ENCODE measurements around the gene ARSI. TPM values are rescaled to one million over a fixed set of nuclear protein-coding genes. Genes with fewer than 3 reads are reported as not detected.

Gene ARSI
- polyA plus RNA-seq, 2 of the 4 experiments (the other 2 are of a cell fraction) = 2.9 to 22.0 TPM

DNA sequence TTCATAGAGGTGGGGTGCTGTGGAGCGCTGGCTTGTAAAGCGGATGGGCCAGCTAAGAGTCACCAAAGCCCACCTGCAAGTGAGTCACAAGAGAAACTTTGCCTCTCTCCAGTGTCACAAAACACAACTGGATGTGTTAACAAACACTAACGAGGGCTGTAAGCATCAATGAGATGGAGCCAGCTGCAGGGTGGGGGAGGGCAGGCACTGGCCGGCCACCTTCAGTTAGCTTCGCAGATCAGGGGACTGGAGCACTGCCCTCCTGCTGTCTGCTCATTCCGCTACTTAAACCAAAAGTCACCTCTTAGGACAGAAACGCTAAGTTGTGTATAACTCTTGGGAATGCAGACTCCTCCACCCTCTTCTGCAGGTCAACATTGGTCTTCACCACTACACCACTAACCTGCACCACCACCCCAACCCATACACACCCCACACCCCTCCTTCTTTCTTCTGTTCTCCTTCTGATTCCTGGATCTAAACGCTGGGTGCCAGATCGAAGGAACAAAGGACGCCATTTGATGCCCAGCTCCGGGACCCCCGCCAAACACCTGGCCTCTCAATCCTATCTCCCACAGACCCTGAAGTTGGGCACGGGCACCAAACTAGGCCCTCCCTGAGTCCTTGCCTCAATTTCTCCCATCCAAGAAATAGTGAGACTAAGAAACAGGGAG lies 2.1 kb downstream of the ARSI start:
- FAIRE-seq (no peak), DNase-seq (ENCODE audit: low read depth in 1 of 2, low spot score in 1 of 2) (no peak), ATAC-seq (no peak)
- Histone ChIP-seq H3K4me3 (no peak overlapping the region), H3K4me2 (peak overlapping the region; percentile 97), H3K4me1 (peaks cover 75% of the 10 kb centered on the region), H3K9me3 (no peaks in the 10 kb centered on the region), H3K27ac (peak overlapping the region; percentile 59 to 87; a peak in 5 of 6 replicates)
- TF ChIP-seq BHLHE40 (IDR thresholded peaks at IDR 0.05; ENCODE audit: low read depth, low read length) (no peak), SMC3 (IDR thresholded peaks at IDR 0.05) (no peak), POLR2AphosphoS2 (conservative IDR thresholded peaks at IDR 0.05; ENCODE audit: low read length) (no peak), ZFP36 (IDR thresholded peaks at IDR 0.05; ENCODE audit: borderline replicate concordance, partially characterized antibody) (no peak), PHF8 (IDR thresholded peaks at IDR 0.05; ENCODE audit: borderline replicate concordance, low read depth) (no peak), RNF2 (IDR thresholded peaks at IDR 0.05; ENCODE audit: borderline replicate concordance, low read depth) (no peak), RCOR1 (IDR thresholded peaks at IDR 0.05; ENCODE audit: low read depth, low read length) (no peak)
- TF ChIP-seq, protein P1, sequence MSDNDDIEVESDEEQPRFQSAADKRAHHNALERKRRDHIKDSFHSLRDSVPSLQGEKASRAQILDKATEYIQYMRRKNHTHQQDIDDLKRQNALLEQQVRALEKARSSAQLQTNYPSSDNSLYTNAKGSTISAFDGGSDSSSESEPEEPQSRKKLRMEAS (IDR thresholded peaks at IDR 0.05) = no peak
- TF ChIP-seq, protein P2, sequence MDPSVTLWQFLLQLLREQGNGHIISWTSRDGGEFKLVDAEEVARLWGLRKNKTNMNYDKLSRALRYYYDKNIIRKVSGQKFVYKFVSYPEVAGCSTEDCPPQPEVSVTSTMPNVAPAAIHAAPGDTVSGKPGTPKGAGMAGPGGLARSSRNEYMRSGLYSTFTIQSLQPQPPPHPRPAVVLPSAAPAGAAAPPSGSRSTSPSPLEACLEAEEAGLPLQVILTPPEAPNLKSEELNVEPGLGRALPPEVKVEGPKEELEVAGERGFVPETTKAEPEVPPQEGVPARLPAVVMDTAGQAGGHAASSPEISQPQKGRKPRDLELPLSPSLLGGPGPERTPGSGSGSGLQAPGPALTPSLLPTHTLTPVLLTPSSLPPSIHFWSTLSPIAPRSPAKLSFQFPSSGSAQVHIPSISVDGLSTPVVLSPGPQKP (IDR thresholded peaks at IDR 0.05; ENCODE audit: low read depth, low read length) = no peak
- TF ChIP-seq, protein P3, sequence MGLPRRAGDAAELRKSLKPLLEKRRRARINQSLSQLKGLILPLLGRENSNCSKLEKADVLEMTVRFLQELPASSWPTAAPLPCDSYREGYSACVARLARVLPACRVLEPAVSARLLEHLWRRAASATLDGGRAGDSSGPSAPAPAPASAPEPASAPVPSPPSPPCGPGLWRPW (IDR thresholded peaks at IDR 0.05) = no peak
- ChIA-PET CTCF (interaction anchor here (0.7 to 6.9 kb wide), 10 partner anchors 10 to 136 kb away, joined by 3 to 75 read pairs (median 4); no protein-coding TSS in a partner anchor), POLR2A (no interaction called here)
- WGBS (ENCODE audit: missing lambda C conversion rate) = 87% methylated on average over 13 of the region's 13 CpGs

DNA sequence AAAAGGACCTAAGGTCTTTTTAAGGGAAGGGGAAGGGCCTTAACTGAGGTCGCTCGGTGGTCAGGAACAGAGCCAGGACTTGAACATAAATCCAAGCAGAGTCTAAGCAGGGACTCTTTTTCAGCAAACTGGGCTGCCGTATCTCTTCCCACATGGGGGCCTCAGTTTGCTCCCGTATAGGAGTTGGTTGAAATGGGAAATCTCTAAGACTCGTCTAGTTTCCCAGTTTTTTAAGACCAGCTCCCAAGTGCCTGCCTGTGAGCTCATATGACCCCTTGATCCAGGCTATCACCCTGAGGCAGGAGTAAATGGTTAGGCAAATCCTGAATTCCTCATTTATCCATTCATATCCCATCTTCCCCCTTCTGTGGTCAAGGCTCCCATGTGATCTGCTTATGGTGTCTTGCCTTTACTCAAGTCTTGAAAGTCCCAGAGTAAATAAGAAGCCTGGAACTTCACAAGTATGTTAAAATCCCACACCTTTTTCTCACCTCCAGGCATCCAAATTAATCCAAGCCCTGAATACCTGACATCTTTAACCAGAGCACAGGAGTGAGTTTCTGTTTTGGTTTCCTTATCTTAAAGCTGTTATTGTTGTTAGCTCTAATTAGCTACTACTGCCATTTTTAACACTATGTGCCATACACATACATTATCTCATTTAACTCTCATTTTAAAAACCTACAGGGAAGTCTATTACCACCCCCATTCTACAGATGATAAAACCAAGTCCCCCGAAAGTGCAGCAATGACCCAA lies 3.0 kb downstream of the ARSI start:
- POLR2A ChIA-PET = no interaction called here
- WGBS (ENCODE audit: missing lambda C conversion rate) = 88% methylated on average over 6 of the region's 6 CpGs

More for the DNA sequence above, 3.0 kb downstream of the ARSI start:
- no peaks in the 10 kb centered on the region for H3K9me3 ChIP-seq
- H3K4me2 ChIP-seq = peak overlapping the region; percentile 97
- DNase-seq (ENCODE audit: low read depth in 1 of 2, low spot score in 1 of 2) (no peak), FAIRE-seq (no peak), ATAC-seq (no peak)
- H3K4me3 ChIP-seq = no peak overlapping the region
- peak overlapping the region; percentile 59 to 87 for H3K27ac ChIP-seq
- no peak for TF ChIP-seq EHF (CRISPR knock-in tag; IDR thresholded peaks at IDR 0.05)
- no peak for TF ChIP-seq CBX2 (IDR thresholded peaks at IDR 0.05; ENCODE audit: borderline replicate concordance, low read depth)
- no peak for TF ChIP-seq ZFP36 (IDR thresholded peaks at IDR 0.05; ENCODE audit: borderline replicate concordance, partially characterized antibody)
- TF ChIP-seq, protein P4, sequence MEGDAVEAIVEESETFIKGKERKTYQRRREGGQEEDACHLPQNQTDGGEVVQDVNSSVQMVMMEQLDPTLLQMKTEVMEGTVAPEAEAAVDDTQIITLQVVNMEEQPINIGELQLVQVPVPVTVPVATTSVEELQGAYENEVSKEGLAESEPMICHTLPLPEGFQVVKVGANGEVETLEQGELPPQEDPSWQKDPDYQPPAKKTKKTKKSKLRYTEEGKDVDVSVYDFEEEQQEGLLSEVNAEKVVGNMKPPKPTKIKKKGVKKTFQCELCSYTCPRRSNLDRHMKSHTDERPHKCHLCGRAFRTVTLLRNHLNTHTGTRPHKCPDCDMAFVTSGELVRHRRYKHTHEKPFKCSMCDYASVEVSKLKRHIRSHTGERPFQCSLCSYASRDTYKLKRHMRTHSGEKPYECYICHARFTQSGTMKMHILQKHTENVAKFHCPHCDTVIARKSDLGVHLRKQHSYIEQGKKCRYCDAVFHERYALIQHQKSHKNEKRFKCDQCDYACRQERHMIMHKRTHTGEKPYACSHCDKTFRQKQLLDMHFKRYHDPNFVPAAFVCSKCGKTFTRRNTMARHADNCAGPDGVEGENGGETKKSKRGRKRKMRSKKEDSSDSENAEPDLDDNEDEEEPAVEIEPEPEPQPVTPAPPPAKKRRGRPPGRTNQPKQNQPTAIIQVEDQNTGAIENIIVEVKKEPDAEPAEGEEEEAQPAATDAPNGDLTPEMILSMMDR (IDR thresholded peaks at IDR 0.05) = no peak
- TF ChIP-seq, protein P5, sequence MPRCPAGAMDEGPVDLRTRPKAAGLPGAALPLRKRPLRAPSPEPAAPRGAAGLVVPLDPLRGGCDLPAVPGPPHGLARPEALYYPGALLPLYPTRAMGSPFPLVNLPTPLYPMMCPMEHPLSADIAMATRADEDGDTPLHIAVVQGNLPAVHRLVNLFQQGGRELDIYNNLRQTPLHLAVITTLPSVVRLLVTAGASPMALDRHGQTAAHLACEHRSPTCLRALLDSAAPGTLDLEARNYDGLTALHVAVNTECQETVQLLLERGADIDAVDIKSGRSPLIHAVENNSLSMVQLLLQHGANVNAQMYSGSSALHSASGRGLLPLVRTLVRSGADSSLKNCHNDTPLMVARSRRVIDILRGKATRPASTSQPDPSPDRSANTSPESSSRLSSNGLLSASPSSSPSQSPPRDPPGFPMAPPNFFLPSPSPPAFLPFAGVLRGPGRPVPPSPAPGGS (IDR thresholded peaks at IDR 0.05) = no peak
- no peak for TF ChIP-seq GATA3 (IDR thresholded peaks at IDR 0.05; ENCODE audit: borderline replicate concordance)
- TF ChIP-seq, protein P6, sequence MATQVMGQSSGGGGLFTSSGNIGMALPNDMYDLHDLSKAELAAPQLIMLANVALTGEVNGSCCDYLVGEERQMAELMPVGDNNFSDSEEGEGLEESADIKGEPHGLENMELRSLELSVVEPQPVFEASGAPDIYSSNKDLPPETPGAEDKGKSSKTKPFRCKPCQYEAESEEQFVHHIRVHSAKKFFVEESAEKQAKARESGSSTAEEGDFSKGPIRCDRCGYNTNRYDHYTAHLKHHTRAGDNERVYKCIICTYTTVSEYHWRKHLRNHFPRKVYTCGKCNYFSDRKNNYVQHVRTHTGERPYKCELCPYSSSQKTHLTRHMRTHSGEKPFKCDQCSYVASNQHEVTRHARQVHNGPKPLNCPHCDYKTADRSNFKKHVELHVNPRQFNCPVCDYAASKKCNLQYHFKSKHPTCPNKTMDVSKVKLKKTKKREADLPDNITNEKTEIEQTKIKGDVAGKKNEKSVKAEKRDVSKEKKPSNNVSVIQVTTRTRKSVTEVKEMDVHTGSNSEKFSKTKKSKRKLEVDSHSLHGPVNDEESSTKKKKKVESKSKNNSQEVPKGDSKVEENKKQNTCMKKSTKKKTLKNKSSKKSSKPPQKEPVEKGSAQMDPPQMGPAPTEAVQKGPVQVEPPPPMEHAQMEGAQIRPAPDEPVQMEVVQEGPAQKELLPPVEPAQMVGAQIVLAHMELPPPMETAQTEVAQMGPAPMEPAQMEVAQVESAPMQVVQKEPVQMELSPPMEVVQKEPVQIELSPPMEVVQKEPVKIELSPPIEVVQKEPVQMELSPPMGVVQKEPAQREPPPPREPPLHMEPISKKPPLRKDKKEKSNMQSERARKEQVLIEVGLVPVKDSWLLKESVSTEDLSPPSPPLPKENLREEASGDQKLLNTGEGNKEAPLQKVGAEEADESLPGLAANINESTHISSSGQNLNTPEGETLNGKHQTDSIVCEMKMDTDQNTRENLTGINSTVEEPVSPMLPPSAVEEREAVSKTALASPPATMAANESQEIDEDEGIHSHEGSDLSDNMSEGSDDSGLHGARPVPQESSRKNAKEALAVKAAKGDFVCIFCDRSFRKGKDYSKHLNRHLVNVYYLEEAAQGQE (IDR thresholded peaks at IDR 0.05) = no peak
- no peak for TF ChIP-seq NR3C1 (IDR thresholded peaks at IDR 0.05)
- no peak for TF ChIP-seq EP300 (IDR thresholded peaks at IDR 0.05)
- TF ChIP-seq, protein P1 (IDR thresholded peaks at IDR 0.05) = no peak
- no peak for TF ChIP-seq RARB (CRISPR knock-in tag; IDR thresholded peaks at IDR 0.05)
- no peak for TF ChIP-seq POLR2A (IDR thresholded peaks at IDR 0.05; ENCODE audit: low read length)
- TF ChIP-seq CHD4 (IDR thresholded peaks at IDR 0.05; ENCODE audit: borderline replicate concordance) = no peak
- no peak for TF ChIP-seq RNF2 (IDR thresholded peaks at IDR 0.05; ENCODE audit: borderline replicate concordance, low read depth)
- H3K4me1 ChIP-seq = peaks cover 80% of the 10 kb centered on the region
- CTCF ChIA-PET = interaction anchor here (0.7 to 6.9 kb wide), 11 partner anchors 9 to 136 kb away, joined by 3 to 75 read pairs (median 4); no protein-coding TSS in a partner anchor
